NCI-H146 treated with DMSO at 0.1 percent for 48 hours (cell line): ENCODE data around the gene ANXA2R.
A peak's percentile ranks its signal among the peaks of the same experiment; 100 is the strongest.
"Not testable (repeated sequence)": the region's sequence is repeated elsewhere in the genome, so short reads cannot be mapped to it uniquely, and the experiment has no call there.

Experiments
- DNase-seq: peaks from one replicate; lab custom pipeline; 2025; ENCODE audit not compliant: unreplicated experiment; lab: John Stamatoyannopoulos, UW

ANXA2R gene

DNA sequence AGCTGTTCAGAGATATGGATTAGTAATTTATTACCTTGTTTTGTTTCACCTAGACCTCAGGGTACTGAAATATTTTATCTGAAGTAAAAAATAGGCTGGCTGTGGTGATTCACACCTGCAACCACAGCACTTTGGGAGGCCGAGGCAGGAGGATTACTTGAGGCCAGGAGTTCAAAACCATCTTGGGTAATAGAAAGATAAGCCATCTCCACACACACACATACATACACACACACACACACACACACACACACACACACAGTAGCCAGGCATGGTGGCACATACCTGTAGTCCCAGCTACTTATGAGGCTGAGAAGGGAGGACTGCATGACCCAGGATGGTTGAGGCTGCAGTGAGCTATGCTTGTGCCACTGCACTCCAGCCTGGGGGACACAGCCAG, 3.7 kb downstream of the ANXA2R start:
- DNase-seq = no peak

- no peak for DNase-seq
Measured at GRCh38 chr5:43034591-43034968, 5.5 kb downstream of the ANXA2R start.

DNA sequence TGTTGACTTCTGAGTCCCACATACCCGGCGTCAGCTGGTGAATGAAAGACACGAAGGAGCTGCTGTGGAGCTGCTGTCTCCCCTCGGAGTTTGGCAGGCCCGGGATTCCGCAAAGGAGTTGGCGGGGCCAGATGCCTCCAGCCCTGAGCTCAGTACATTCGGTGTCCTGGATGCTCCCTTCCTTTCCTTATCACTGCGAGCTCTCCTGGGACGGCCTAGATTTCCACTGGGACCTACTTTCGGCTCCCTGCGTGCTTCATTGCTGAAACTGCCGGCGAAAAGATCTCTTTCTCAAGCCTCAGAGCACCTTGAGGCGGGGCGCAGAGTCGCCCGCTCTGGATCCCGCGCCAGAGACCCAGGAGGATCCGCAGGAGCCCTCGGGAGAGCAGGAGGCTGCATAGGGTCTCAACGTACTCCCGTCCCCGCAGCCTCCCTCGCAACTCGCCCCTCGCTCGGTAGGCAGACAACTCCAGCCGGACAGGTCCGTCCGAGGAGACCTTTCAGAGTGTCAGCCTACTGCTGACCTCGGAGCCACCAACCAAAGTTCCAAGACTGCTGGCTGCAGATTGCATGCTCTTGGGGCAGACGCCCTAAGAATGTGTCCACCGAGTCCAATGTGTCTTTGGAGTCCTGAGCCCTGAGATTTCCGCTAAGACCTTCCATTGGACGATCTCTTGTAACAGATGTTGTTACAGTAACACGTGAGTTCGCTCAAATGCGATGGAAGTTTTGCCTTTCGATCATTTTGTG, 6.1 kb downstream of the ANXA2R start:
- no peak for DNase-seq

DNA sequence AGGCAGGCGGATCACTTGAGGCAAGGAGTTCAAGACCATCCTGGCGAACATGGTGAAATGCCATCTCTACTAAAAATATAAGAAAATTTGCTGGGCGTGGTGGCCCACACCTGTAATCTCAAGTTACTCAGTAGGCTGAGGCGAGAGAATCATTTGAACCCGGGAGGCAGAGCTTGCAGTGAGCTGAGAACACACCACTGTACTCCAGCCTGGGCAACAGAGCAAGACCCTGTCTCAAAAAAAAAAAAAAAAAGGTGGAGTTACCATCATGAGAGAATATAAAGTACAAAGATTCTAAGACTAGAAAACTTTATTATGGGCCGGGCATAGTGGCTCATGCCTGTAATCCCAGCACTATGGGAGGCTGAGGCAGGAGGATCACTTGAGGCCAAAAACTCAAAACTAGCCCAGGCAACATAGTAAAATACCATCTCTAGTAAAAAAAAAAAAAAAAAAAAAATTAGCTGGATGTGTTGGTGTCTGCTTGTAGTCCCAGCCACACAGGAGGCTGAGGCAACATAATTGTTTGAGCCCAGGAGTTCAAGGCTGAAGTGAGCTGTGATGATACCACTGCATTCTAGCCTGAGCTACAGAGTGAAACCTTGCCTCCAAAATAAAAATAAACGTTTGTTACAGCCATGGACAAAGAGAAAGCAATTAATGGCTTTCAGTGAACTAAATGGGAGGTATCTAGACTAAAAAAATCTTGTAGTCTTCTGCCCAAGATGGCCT, 12.9 kb downstream of the ANXA2R start:
- no peak for DNase-seq

GRCh38 chr5:43025184-43025950, 14.8 kb downstream of the ANXA2R start:
- DNase-seq = not testable (repeated sequence)

- no peak for DNase-seq
Measured at GRCh38 chr5:43024217-43024616, 15.9 kb downstream of the ANXA2R start.

GRCh38 chr5:43021151-43021550, 19.0 kb downstream of the ANXA2R start:
- DNase-seq = no peak

- DNase-seq = no peak
Measured at GRCh38 chr5:43020399-43020746, 19.7 kb downstream of the ANXA2R start.

- DNase-seq = peak; percentile 11
Measured at GRCh38 chr5:43019614-43020398, 20.3 kb downstream of the ANXA2R start.

DNA sequence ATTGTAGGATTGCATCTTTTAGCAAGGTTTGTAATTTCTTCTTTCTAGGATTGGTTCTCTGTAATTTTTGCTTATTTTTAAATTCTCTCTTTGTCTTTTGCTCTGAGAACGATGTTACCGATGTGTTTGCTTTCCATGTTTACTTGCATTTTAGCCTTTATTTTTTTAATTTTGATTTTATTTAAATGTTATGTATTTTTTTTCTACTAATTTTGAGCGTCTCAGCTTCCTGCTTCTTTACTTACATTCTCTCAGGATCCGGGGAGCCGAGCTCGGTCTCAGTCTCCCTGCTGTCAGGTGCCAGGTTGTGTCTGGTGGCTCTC, 20.9 kb downstream of the ANXA2R start:
- DNase-seq = no peak

GRCh38 chr5:43017428-43017815, 22.7 kb downstream of the ANXA2R start:
- DNase-seq = no peak

DNA sequence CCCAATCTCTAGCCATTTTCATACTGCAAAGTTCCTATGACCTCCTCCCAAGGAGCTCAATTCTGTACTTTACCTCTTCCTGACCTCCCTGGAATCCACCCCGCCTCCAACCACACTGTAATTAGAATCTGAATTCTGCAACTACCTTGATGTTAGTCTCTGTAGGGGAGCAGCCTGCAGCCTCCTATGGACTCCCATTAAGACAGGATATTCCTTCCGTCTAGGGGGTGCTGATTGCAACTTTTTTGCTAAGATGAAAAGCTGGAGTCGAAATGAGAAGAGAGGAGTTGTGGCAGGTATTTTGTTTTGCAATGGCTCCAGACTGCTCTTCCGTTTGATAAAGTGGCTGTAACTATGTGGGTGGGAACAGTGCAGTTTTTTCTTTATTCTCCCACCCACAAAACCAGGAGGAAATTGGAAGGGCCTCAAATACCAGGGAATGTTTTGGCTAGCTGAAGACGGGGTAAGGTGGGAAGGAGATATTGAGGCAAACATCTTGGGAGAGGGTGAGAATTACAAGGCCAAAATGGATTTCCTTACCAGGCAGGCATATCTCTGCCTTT, 23.8 kb downstream of the ANXA2R start:
- DNase-seq = no peak

DNA sequence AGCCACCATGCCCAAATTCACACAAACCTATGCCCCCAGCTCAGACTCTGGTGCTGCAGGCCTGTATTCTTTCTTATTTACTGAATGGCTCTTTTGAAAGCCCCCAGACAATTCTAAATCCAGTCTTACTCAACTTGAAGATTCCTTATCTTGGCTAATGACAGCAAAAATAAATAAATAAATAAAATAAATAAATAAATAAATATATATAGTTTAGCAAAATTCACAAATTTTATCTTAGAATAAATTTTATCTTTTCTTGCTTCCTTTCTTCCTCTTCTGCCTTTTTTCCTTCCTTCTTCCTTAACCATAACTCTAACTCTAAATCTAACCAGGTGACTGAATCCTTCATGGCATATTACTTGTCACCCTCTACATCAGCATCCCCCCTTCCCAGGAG, 25.6 kb downstream of the ANXA2R start:
- no peak for DNase-seq

- DNase-seq = no peak
Measured at GRCh38 chr5:43010935-43011315, 29.2 kb downstream of the ANXA2R start.

DNA sequence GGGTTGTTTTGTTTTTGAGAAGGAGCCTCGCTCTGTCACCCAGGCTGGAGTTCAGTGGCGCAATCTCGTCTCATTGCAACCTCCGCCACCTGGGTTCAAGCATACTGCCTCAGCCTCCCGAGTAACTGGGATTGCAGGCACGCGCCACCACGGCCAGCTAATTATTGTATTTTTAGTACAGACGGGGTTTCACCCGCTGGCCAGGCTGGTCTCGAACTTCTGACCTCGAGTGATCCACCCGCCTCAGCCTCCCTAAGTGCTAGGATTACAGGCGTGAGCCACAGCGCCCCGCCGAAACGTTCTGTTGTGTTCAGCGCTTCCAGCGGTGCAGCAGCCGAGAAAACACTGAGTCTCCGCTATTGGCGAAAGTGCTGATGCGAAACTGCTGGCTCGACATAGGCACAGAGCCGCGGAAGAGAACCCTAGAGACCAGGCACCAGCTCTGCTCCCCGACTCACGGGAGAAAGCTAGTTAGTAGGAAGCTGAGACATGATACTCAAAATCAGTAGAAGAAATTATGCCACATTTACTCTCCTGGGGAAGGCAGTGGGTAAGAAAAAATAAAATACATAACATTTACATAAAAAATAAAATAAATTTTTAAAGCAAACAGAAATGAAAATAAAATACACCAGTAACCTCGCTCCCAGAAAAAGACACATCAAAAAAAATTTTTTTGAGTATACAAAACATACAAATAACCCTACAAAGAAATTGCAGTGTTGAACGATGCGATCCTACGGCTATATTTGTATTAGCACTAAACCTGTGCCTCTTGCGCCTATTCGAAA, 31.6 kb downstream of the ANXA2R start:
- DNase-seq = peak; percentile 41

DNA sequence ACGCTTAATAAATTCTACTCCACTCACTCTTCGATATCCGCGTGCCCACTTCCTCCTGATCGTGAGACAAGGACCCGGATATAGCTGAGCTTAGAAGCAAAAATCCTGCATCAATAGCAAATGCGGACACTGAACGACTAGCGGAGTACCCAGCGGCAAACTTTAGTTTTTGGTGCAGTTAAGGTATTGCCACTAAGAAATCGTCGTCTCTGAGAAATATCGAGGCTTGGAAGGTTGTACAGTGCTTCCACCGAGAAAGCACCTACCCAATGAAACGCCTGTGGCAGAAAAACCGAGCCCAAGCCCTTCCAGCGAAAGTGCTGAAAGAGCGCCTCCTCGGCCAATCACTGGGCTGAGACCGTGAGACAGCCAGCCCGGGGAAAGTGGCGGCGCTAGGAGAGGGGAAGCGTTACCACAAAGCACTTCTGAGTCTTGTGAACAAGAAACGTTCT, 32.2 kb downstream of the ANXA2R start:
- peak; percentile 83 for DNase-seq

GRCh38 chr5:43007246-43007910, 32.7 kb downstream of the ANXA2R start:
- peak; percentile 83 for DNase-seq

GRCh38 chr5:43006424-43007202, 33.5 kb downstream of the ANXA2R start:
- DNase-seq = no peak

GRCh38 chr5:43005031-43005430, 35.1 kb downstream of the ANXA2R start:
- no peak for DNase-seq
